ENCODE results near the gene THRB.
A peak's percentile ranks its signal among the peaks of the same experiment; 100 is the strongest.

THRB gene

DNA sequence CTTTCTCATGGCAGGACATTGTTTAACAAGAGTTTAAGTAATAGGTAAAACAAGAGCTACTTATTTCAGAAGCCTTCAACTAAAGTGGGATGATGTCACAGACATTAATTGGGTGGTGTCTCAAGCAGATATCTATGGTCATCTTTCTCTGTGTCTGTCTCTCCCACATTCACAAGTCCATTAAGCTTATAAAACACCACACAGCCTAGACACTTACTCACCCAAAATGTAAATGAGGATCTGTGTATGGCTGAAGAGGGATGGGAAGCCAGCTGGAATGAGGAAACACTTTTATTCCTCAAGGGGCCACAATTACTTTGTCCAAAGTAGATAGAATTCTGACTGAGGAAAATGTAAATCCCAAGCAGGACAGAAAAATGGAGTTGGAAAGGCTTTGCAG, 183.8 kb downstream of the THRB start:
- DNase-seq (ENCODE audit: low read depth) = no peak
- H3K4me3 ChIP-seq (replicated peaks; ENCODE audit: low read depth, low read length) = no peak overlapping the region
- TF ChIP-seq, protein P1, sequence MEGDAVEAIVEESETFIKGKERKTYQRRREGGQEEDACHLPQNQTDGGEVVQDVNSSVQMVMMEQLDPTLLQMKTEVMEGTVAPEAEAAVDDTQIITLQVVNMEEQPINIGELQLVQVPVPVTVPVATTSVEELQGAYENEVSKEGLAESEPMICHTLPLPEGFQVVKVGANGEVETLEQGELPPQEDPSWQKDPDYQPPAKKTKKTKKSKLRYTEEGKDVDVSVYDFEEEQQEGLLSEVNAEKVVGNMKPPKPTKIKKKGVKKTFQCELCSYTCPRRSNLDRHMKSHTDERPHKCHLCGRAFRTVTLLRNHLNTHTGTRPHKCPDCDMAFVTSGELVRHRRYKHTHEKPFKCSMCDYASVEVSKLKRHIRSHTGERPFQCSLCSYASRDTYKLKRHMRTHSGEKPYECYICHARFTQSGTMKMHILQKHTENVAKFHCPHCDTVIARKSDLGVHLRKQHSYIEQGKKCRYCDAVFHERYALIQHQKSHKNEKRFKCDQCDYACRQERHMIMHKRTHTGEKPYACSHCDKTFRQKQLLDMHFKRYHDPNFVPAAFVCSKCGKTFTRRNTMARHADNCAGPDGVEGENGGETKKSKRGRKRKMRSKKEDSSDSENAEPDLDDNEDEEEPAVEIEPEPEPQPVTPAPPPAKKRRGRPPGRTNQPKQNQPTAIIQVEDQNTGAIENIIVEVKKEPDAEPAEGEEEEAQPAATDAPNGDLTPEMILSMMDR (IDR thresholded peaks at IDR 0.05; ENCODE audit: low read length, missing control alignments) = no peak

DNA sequence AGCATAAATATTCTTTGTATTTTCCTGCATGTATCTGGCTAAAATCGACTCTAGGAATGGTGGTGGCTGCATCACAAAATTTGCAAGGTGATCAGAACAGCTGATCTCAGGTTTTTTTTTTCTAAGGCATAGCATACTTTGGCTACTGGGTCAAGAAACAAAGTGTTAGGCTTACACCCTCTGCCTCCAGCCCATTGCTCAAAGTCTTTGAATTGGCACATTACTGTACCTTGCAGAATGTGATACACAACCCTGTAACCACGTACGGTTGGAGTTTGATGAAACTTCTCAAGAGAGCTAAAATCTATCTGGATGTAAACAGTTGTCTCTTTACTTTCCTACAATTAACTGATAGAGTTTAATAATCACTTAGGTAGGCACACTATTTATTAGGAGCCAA, 188.1 kb downstream of the THRB start:
- no peak overlapping the region for H3K4me3 ChIP-seq (replicated peaks; ENCODE audit: low read depth, low read length)
- TF ChIP-seq, protein P1 (IDR thresholded peaks at IDR 0.05; ENCODE audit: low read length, missing control alignments) = no peak
- no peak for DNase-seq (ENCODE audit: low read depth)

DNA sequence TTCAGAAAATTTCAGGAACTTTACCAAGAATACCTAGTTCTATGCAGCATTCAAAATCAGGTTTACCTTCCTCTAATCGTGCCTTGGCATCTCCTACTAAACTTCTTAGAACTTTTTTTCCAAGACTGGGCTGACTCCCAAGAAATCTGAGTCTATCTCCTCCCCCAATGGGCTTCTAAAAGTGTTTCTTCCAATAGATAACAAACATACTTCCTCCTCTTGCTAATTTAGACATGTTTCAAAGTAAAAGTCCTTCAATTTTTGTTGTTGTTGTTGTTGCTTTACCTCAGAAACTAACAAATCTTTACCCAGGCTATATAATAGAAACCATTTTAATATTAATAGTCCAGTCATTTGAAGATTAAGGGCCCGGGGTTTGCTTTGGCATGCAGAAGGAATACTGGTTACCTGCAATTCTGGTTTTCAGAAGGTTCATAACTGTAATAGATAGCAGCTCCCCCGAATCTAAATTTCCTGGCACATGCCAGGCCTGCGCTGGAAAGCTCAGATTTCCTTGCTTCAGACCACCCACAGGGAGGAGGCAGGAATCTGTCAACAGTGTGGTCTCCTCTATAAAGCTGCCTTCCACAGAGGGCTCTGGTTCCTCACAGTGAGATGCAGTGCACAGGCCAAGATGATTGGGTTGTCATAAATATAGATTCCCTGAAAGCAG, 188.7 kb downstream of the THRB start:
- peak; percentile 39 for DNase-seq (ENCODE audit: low read depth)

DNA sequence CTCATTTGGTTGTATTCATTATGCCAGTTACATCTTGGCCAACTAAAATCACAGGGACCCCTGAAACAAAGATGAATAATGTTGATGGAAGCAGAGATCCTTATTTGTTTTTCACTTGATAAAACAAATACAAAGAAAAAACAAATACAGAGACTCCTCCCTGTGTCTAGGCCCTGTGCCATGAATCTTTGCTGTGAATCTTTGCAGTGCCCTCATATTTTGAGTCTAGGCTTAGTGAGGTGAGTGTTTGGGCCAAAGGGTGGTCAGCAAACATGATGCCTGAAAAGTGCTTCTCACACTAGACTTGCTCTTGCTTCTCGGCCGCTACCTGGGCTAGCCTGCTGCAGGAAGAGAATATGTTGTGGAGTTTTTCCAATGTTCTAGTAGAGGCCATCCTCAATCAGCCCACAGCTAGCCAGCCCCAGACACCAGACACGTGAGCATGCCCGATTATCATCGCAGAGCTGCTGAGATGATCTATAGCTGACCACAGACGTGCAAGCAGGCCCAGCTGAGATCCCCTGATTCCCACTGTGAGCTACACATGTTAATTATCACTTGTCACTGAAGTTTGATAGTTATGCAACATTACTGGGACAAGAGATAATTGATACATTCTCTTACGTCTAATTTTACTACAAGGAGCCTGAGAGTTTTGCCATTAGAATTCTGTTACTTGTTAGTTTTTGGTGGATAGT, 191.4 kb downstream of the THRB start:
- TF ChIP-seq, protein P1 (IDR thresholded peaks at IDR 0.05; ENCODE audit: low read length, missing control alignments) = no peak
- H3K4me3 ChIP-seq (replicated peaks; ENCODE audit: low read depth, low read length) = no peak overlapping the region
- DNase-seq (ENCODE audit: low read depth) = no peak

More for the DNA sequence above, 188.7 kb downstream of the THRB start:
- H3K4me3 ChIP-seq (replicated peaks; ENCODE audit: low read depth, low read length) = no peak overlapping the region
- TF ChIP-seq, protein P1 (IDR thresholded peaks at IDR 0.05; ENCODE audit: low read length, missing control alignments) = no peak

DNA sequence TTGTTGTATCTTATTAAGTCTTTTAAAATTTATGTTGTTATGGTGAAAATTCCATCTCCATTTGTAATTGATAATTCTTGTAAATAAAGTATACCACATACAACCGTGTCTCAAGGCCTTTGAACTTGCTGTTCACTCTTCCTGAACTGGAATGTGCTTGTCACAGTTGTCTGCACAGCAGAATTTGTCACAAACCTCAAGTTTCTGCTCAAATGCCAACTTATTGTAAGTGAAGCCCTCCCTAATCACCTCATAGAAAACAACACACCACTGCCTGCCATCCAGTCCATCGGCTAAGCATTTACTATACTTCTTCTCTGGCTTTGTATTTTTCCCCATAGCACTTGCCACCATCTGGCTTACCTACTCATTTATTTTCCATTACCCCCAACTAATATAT, 192.3 kb downstream of the THRB start:
- TF ChIP-seq, protein P1 (IDR thresholded peaks at IDR 0.05; ENCODE audit: low read length, missing control alignments) = no peak
- DNase-seq (ENCODE audit: low read depth) = no peak
- H3K4me3 ChIP-seq (replicated peaks; ENCODE audit: low read depth, low read length) = no peak overlapping the region

DNA sequence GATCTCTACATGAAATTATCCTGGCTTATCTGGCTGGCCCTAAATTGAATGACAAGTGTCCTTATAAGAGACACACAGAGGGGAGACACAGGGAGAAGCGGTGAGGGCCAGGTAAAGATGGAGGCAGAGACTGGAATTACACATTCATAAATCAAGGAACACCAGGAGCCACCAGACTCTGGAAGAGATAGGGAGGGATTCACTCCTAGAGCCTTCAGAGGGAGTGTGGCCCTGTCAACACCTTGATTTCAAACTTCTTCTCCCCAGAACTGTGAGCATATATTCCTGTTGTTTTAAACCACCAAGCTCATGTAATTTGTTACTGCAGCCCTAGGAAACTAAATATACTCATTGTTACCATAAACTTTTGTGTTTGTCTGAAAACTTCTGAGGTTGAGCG, 193.7 kb downstream of the THRB start:
- TF ChIP-seq, protein P1 (IDR thresholded peaks at IDR 0.05; ENCODE audit: low read length, missing control alignments) = no peak
- no peak overlapping the region for H3K4me3 ChIP-seq (replicated peaks; ENCODE audit: low read depth, low read length)
- DNase-seq (ENCODE audit: low read depth) = no peak

Data from fibroblast of pulmonary artery (primary cell).